B cell (primary cell): ENCODE measurements around the gene SENP3. TPM values are rescaled to one million over a fixed set of nuclear protein-coding genes. Genes with fewer than 3 reads are reported as not detected.

ENCODE experiments used
- ATAC-seq: fragments of 200-7000 bp; cut with Tn5 transposase; one replicate; pipeline ENCODE4 v1.10.0; 2021; ENCODE audit warnings: low read depth, mild to moderate bottlenecking, moderate number of reproducible peaks, moderate library complexity
- CTCF ChIA-PET: fragments of 350-600 bp; sonication (Branson Sonifier 250); formaldehyde crosslinking; loops from one replicate; lab custom pipeline; 2021; ENCODE audit warnings: antibody characterized with exemption, inconsistent platforms; lab: Charles Lee
- POLR2A ChIA-PET: fragments of 350-600 bp; sonication (Branson Sonifier 250); formaldehyde crosslinking; loops from one replicate; lab custom pipeline; 2021; ENCODE audit warnings: antibody characterized with exemption; lab: Charles Lee
- DNase-seq: peaks from one replicate; pipeline ENCODE4 v3.0.0; 2013
- H2AFZ ChIP-seq: 2 replicates; pipeline ENCODE4 v1.6.1; 2012; ENCODE audit warnings: mild to moderate bottlenecking, low read depth, low read length; ENCODE audit not compliant: insufficient read depth, poor library complexity, severe bottlenecking
- H3K27ac ChIP-seq, 2 donors: 1 replicate in 1 of 2; 2 replicates in 1 of 2; pipeline ENCODE4 v1.5.1; 2012 to 2013; ENCODE audit warnings: low read length in 2 of 2, mild to moderate bottlenecking in 2 of 2, moderate library complexity in 1 of 2
- H3K27me3 ChIP-seq, 4 experiments: fragments of 200-600 bp in 1 of 4; sonication (generic) in 1 of 4; replicated peaks in 1 of 4; 1 replicate in 2 of 4; 2 replicates in 2 of 4; pipeline versions ENCODE4 v1.6.1 to v1.7.0; 2013 to 2016; ENCODE audit warnings: low read length in 3 of 4, mild to moderate bottlenecking in 2 of 4, mixed read lengths in 1 of 4, moderate library complexity in 1 of 4; ENCODE audit not compliant: insufficient read depth in 4 of 4, control insufficient read depth in 3 of 4; ENCODE audit errors: control extremely low read depth in 1 of 4
- H3K36me3 ChIP-seq, 2 experiments: replicated peaks in 1 of 2; 1 replicate in 1 of 2; 2 replicates in 1 of 2; pipeline versions ENCODE4 v1.6.1 to v1.7.1; 2013; ENCODE audit warnings: low read length in 1 of 2; ENCODE audit not compliant: insufficient read depth in 2 of 2, control insufficient read depth in 1 of 2; ENCODE audit errors: control extremely low read depth in 1 of 2, extremely low read depth in 1 of 2
- H3K4me1 ChIP-seq, 2 donors: fragments of 200-600 bp in 1 of 2; sonication (generic) in 1 of 2; 1 replicate in 1 of 2; 2 replicates in 1 of 2; pipeline versions ENCODE4 v1.5.1 to v1.6.1; 2013 to 2017; ENCODE audit warnings: low read length in 2 of 2; ENCODE audit not compliant: control insufficient read depth in 2 of 2, insufficient read depth in 2 of 2
- H3K4me2 ChIP-seq: replicated peaks from 2 replicates; pipeline ENCODE3; 2012; ENCODE audit warnings: mild to moderate bottlenecking, low read depth, low read length; ENCODE audit not compliant: poor library complexity, severe bottlenecking
- H3K4me3 ChIP-seq, 5 experiments: fragments of 200-600 bp in 1 of 5; sonication (generic) in 1 of 5; 1 replicate in 3 of 5; 2 replicates in 2 of 5; pipeline versions ENCODE4 v1.5.1 to v1.7.0; 2011 to 2016; ENCODE audit warnings: low read length in 4 of 5, mild to moderate bottlenecking in 4 of 5, low read depth in 2 of 5, control low read depth in 1 of 5, moderate library complexity in 1 of 5; ENCODE audit not compliant: insufficient read depth in 1 of 5; ENCODE audit errors: control extremely low read depth in 1 of 5, extremely low read depth in 1 of 5
- H3K79me2 ChIP-seq: fragments of 200-600 bp; sonication (generic); one replicate; pipeline ENCODE4 v1.6.0; 2016; ENCODE audit warnings: low read length; ENCODE audit not compliant: control insufficient read depth, insufficient read depth
- H3K9ac ChIP-seq: fragments of 200-600 bp; sonication (generic); 2 replicates; pipeline ENCODE4 v1.6.1; 2017; ENCODE audit warnings: mild to moderate bottlenecking, low read length, moderate library complexity
- H3K9me3 ChIP-seq, 3 donors: one replicate each; pipeline versions ENCODE4 v1.6.1 to v1.7.1; 2013; ENCODE audit warnings: low read length in 2 of 3; ENCODE audit not compliant: control insufficient read depth in 2 of 3, insufficient read depth in 1 of 3; ENCODE audit errors: control extremely low read depth in 1 of 3
- H4K20me1 ChIP-seq: 2 replicates; pipeline ENCODE4 v1.6.0; 2012; ENCODE audit warnings: mild to moderate bottlenecking, low read length; ENCODE audit not compliant: insufficient read depth, control insufficient read depth, poor library complexity, severe bottlenecking
- H3K27ac Mint-ChIP-seq: one replicate; pipeline ENCODE4 v1.8.0; 2021; ENCODE audit warnings: mixed read lengths
- H3K27me3 Mint-ChIP-seq: one replicate; pipeline ENCODE4 v1.8.0; 2021; ENCODE audit warnings: mixed read lengths
- H3K4me1 Mint-ChIP-seq: one replicate; pipeline ENCODE4 v1.8.0; 2021; ENCODE audit warnings: mixed read lengths
- H3K4me3 Mint-ChIP-seq: one replicate; pipeline ENCODE4 v1.8.0; 2021; ENCODE audit warnings: mixed read lengths
- H3K9me3 Mint-ChIP-seq: one replicate; pipeline ENCODE4 v1.8.0; 2022; ENCODE audit warnings: mixed read lengths; ENCODE audit not compliant: insufficient read depth
- CTCF ChIP-seq: fragments of 200-600 bp; IDR thresholded peaks from one replicate; pipeline ENCODE4 v1.8.0; 2022; ENCODE audit warnings: antibody characterized with exemption, mild to moderate bottlenecking
- EZH2 ChIP-seq: IDR thresholded peaks from 2 replicates; pipeline ENCODE4 v1.6.1; 2012; ENCODE audit warnings: borderline replicate concordance, low read depth, mild to moderate bottlenecking, moderate library complexity, low read length; ENCODE audit not compliant: insufficient read depth, poor library complexity, severe bottlenecking
- WGBS: methylation state at CpG from one replicate; pipeline ENCODE4 v1.1.5; 2013; ENCODE audit warnings: missing lambda C conversion rate; ENCODE audit not compliant: insufficient coverage; 5-methylcytosine and 5-hydroxymethylcytosine counted together
- intact Hi-C: fragments of 100-400 bp; cut with micrococcal nuclease; formaldehyde crosslinking; loops from one replicate; pipeline ENCODE4 v1.10.0; 2022
- polyA plus RNA-seq: library from polyadenylated mRNA; depleted of rRNA; stranded (reverse); fragments of >200 nt; gene quantifications from 2 replicates; pipeline ENCODE4 v1.2.3, GENCODE V29; 2012
- total RNA-seq, 2 donors: library from RNA; stranded (reverse); fragments of 120-200 nt in 1 of 2; gene quantifications; 1 replicate in 1 of 2; 2 replicates in 1 of 2; pipeline versions ENCODE4 v1.2.3 to v1.2.4, GENCODE V29; 2013 to 2022

SENP3 gene
- total and polyA plus RNA-seq, 2 donors (not counting 1 experiment from before 2014, with no cell fraction given): 45.1 to 57.1 TPM

GRCh38 chr17:7606280-7606679, 44.6 kb downstream of the SENP3 start:
- Histone ChIP-seq H3K27ac (no peak overlapping the region), H4K20me1 (peaks cover 27% of the 10 kb centered on the region), H3K4me2 (no peak overlapping the region), H3K79me2 (peaks cover 46% of the 10 kb centered on the region), H2AFZ (no peak overlapping the region), H3K36me3 (peaks cover 2 to 40% of the 10 kb centered on the region in 2 experiments), H3K9ac (no peak overlapping the region), H3K9me3 (no peaks in the 10 kb centered on the region), H3K4me3 (no peak overlapping the region), H3K27me3 (no peaks in the 10 kb centered on the region), H3K4me1 (no peaks in the 10 kb centered on the region)
- intact Hi-C loops: no loop called here
- ATAC-seq (no peak), DNase-seq (no peak)
- Mint-ChIP-seq H3K4me1 (peaks cover 7% of the 10 kb centered on the region), H3K9me3 (no peaks in the 10 kb centered on the region), H3K27me3 (no peaks in the 10 kb centered on the region), H3K4me3 (no peak overlapping the region), H3K27ac (no peak overlapping the region)
- CTCF ChIA-PET: interaction anchor here (0.8 kb wide), 1 partner anchor 26 kb away, joined by 3 read pairs; no protein-coding TSS in a partner anchor
- 96% methylated on average over 3 of the region's 4 CpGs for WGBS
- POLR2A ChIA-PET: no interaction called here
- TF ChIP-seq EZH2 (no peak), CTCF (no peak)

GRCh38 chr17:7610641-7611040, 48.9 kb downstream of the SENP3 start:
- TF ChIP-seq CTCF: no peak
- no peak for TF ChIP-seq EZH2
- 100% methylated on average over 1 of the region's 2 CpGs for WGBS
- peaks cover 1 to 19% of the 10 kb centered on the region in 2 experiments for H3K36me3 ChIP-seq
- no peaks in the 10 kb centered on the region for H3K9me3 ChIP-seq
- H3K4me1 ChIP-seq: peaks cover 12 to 25% of the 10 kb centered on the region in 2 donors
- no peak overlapping the region for H2AFZ ChIP-seq
- H3K4me3 ChIP-seq: no peak overlapping the region
- H3K27me3 ChIP-seq: no peaks in the 10 kb centered on the region
- H3K4me1 Mint-ChIP-seq: peaks cover 29% of the 10 kb centered on the region
- no peak overlapping the region for H3K27ac ChIP-seq
- H3K4me2 ChIP-seq: no peak overlapping the region
- DNase-seq (no peak), ATAC-seq (no peak)
- no peaks in the 10 kb centered on the region for H3K9me3 Mint-ChIP-seq
- H3K27me3 Mint-ChIP-seq: no peaks in the 10 kb centered on the region
- peaks cover 74% of the 10 kb centered on the region for H3K79me2 ChIP-seq
- H3K9ac ChIP-seq: no peak overlapping the region
- peaks cover 46% of the 10 kb centered on the region for H4K20me1 ChIP-seq
- intact Hi-C loops: loop anchor here (10.0 kb wide), 1 partner anchor 234 kb away; no protein-coding TSS in a partner anchor
- POLR2A ChIA-PET: no interaction called here
- no peak overlapping the region for H3K27ac Mint-ChIP-seq
- CTCF ChIA-PET: interaction anchor here (0.9 to 1.0 kb wide), 2 partner anchors 87 to 96 kb away, joined by 3 read pairs; no protein-coding TSS in a partner anchor
- H3K4me3 Mint-ChIP-seq: no peak overlapping the region
